Transverse colon (tissue), 4 donors: ENCODE measurements around the gene FCER2.

ENCODE experiments used
- EP300 ChIP-seq: sonication (generic); formaldehyde crosslinking; IDR thresholded peaks from one replicate; pipeline ENCODE4 v1.6.1; 2017; ENCODE audit warnings: antibody characterized with exemption, low read depth
- POLR2A ChIP-seq: fragments of 450-650 bp; IDR thresholded peaks from one replicate; pipeline ENCODE4 v1.6.1; 2016; ENCODE audit warnings: antibody characterized with exemption, mild to moderate bottlenecking, moderate library complexity
- POLR2AphosphoS5 ChIP-seq, 3 donors: sonication (generic); formaldehyde crosslinking; IDR thresholded peaks; one replicate each; pipeline ENCODE4 v1.6.1; 2016; ENCODE audit warnings: antibody characterized with exemption in 3 of 3
- TF ChIP-seq, protein P1 (sequence below), 5 experiments: fragments of 200-600 bp in 3 of 5; fragments of 450-650 bp in 2 of 5; sonication (generic) in 3 of 5; IDR thresholded peaks; 1 replicate in 2 of 5; 2 replicates in 3 of 5; pipeline ENCODE4 v1.5.1; 2016 to 2017; ENCODE audit warnings: antibody characterized with exemption in 5 of 5, inconsistent platforms in 3 of 5, mild to moderate bottlenecking in 2 of 5, moderate library complexity in 1 of 5

DNA sequence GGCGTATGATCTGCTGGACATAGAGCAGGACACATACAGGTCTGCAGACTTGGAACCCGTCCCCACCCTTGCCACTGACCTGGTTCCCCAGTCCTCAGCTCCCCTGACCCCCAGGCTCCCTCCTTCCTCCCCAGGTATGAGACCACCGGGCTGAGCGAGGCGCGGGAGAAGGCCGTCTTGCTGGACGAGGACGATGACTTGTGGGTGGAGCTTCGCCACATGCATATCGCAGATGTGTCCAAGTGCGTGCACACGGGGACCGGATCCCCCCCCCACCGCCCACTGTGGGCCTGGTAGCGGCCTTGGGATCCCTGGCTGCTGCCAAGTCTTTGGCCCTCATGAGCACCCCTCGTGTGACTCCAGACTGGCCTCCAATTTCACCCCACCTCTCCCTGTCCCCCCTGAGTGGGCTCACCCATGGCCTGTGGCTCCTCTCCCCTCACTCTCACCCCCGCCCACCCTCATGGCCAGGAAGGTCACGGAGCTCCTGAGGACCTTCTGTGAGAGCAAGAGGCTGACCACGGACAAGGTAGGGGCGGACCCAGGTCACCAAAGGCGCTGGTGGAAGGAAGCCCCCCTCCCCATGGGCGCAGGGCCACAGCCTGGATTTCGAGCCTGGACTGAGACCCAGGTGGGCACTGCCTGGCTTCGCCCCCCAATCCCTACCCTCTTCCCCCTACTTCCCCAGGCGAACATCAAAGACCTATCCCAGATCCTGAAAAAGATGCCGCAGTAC is 59.5 kb downstream of the FCER2 start:
- TF ChIP-seq, protein P1, sequence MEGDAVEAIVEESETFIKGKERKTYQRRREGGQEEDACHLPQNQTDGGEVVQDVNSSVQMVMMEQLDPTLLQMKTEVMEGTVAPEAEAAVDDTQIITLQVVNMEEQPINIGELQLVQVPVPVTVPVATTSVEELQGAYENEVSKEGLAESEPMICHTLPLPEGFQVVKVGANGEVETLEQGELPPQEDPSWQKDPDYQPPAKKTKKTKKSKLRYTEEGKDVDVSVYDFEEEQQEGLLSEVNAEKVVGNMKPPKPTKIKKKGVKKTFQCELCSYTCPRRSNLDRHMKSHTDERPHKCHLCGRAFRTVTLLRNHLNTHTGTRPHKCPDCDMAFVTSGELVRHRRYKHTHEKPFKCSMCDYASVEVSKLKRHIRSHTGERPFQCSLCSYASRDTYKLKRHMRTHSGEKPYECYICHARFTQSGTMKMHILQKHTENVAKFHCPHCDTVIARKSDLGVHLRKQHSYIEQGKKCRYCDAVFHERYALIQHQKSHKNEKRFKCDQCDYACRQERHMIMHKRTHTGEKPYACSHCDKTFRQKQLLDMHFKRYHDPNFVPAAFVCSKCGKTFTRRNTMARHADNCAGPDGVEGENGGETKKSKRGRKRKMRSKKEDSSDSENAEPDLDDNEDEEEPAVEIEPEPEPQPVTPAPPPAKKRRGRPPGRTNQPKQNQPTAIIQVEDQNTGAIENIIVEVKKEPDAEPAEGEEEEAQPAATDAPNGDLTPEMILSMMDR (IDR thresholded peaks at IDR 0.05), result no peak
- TF ChIP-seq POLR2AphosphoS5 (IDR thresholded peaks at IDR 0.05) (no peak), EP300 (no peak), POLR2A (no peak)
